ENCODE results near the gene SMIM28. TPM values are rescaled to one million over a fixed set of nuclear protein-coding genes. Genes with fewer than 3 reads are reported as not detected.
A peak's percentile ranks its signal among the peaks of the same experiment; 100 is the strongest.

The SMIM28 gene
- total RNA-seq, 2 donors from 2014 or later, result not detected

- intact Hi-C loops (cut with DNase I), result no loop called here
Observed at GRCh38 chr6:138397128-138398122, 19.7 kb downstream of the SMIM28 start.

GRCh38 chr6:138400326-138400725 lies 22.6 kb downstream of the SMIM28 start:
- Histone ChIP-seq H3K36me3 (no peaks in the 10 kb centered on the region), H3K4me3 (no peak overlapping the region), H3K27ac (peak overlapping the region; percentile 29 to 65), H3K9me3 (no peaks in the 10 kb centered on the region), H3K27me3 (replicated peaks; ENCODE audit: insufficient read depth) (no peaks in the 10 kb centered on the region), H3K4me1 (replicated peaks) (no peaks in the 10 kb centered on the region)
- TF ChIP-seq POLR2AphosphoS5 (IDR thresholded peaks at IDR 0.05) (no peak), POLR2A (IDR thresholded peaks at IDR 0.05) (no peak), CTCF (IDR thresholded peaks at IDR 0.05) (no peak)
- whole genome bisulfite sequencing, result 91% methylated on average over 3 of the region's 3 CpGs
- DNase-seq (ENCODE audit: low spot score), result no peak
- intact Hi-C loops (cut with DNase I), result loop anchor here (10.0 kb wide), 1 partner anchor 286 kb away; no protein-coding TSS in a partner anchor

More at GRCh38 chr6:138397128-138398122, 19.7 kb downstream of the SMIM28 start:
- 78% methylated on average over 8 of the region's 8 CpGs for WGBS
- Histone ChIP-seq H3K9me3 (no peaks in the 10 kb centered on the region), H3K27ac (no peak overlapping the region), H3K27me3 (replicated peaks; ENCODE audit: insufficient read depth) (no peaks in the 10 kb centered on the region), H3K4me3 (no peak overlapping the region), H3K36me3 (no peaks in the 10 kb centered on the region), H3K4me1 (replicated peaks) (no peaks in the 10 kb centered on the region)
- no peak for DNase-seq (ENCODE audit: low spot score)
- TF ChIP-seq CTCF (IDR thresholded peaks at IDR 0.05) (no peak), POLR2A (IDR thresholded peaks at IDR 0.05) (no peak), POLR2AphosphoS5 (IDR thresholded peaks at IDR 0.05) (no peak)

- intact Hi-C loops (cut with DNase I), result loop anchor here (10.0 kb wide), 1 partner anchor 287 kb away; no protein-coding TSS in a partner anchor
- DNase-seq (ENCODE audit: low spot score), result no peak
- Histone ChIP-seq H3K4me1 (replicated peaks) (no peaks in the 10 kb centered on the region), H3K9me3 (no peaks in the 10 kb centered on the region), H3K27me3 (replicated peaks; ENCODE audit: insufficient read depth) (no peaks in the 10 kb centered on the region), H3K27ac (peak overlapping the region; percentile 65 to 96), H3K36me3 (peaks cover under 1 to 1% of the 10 kb centered on the region in 2 donors), H3K4me3 (no peak overlapping the region)
- no peak for TF ChIP-seq POLR2AphosphoS5 (IDR thresholded peaks at IDR 0.05)
- no peak for TF ChIP-seq CTCF (IDR thresholded peaks at IDR 0.05)
- no peak for TF ChIP-seq POLR2A (IDR thresholded peaks at IDR 0.05)
- WGBS, result 93% methylated on average over 14 of the region's 14 CpGs
Observed at GRCh38 chr6:138401960-138402837, 24.5 kb downstream of the SMIM28 start.

- intact Hi-C loops (cut with DNase I), result loop anchor here (10.0 kb wide), 1 partner anchor 288 kb away; no protein-coding TSS in a partner anchor
- Histone ChIP-seq H3K27me3 (replicated peaks; ENCODE audit: insufficient read depth) (no peaks in the 10 kb centered on the region), H3K9me3 (no peaks in the 10 kb centered on the region), H3K36me3 (peaks cover 7% of the 10 kb centered on the region in 2 donors), H3K4me1 (replicated peaks) (peaks cover 2% of the 10 kb centered on the region), H3K4me3 (no peak overlapping the region), H3K27ac (peak overlapping the region; percentile 96 to 99)
- no peak for DNase-seq (ENCODE audit: low spot score)
- no peak for TF ChIP-seq CTCF (IDR thresholded peaks at IDR 0.05)
- no peak for TF ChIP-seq POLR2A (IDR thresholded peaks at IDR 0.05)
- TF ChIP-seq POLR2AphosphoS5 (IDR thresholded peaks at IDR 0.05), result no peak
- 93% methylated on average over 8 of the region's 8 CpGs for WGBS
Observed at GRCh38 chr6:138402838-138403187, 25.1 kb downstream of the SMIM28 start.
